Central memory CD4-positive, alpha-beta T cell (primary cell): ENCODE results near the gene IDI1.
"Not testable (repeated sequence)": the region's sequence is repeated elsewhere in the genome, so short reads cannot be mapped to it uniquely, and the experiment has no call there.

ENCODE experiments used
- DNase-seq: peaks from one replicate; pipeline ENCODE4 v3.0.0; 2022

The IDI1 gene

DNA sequence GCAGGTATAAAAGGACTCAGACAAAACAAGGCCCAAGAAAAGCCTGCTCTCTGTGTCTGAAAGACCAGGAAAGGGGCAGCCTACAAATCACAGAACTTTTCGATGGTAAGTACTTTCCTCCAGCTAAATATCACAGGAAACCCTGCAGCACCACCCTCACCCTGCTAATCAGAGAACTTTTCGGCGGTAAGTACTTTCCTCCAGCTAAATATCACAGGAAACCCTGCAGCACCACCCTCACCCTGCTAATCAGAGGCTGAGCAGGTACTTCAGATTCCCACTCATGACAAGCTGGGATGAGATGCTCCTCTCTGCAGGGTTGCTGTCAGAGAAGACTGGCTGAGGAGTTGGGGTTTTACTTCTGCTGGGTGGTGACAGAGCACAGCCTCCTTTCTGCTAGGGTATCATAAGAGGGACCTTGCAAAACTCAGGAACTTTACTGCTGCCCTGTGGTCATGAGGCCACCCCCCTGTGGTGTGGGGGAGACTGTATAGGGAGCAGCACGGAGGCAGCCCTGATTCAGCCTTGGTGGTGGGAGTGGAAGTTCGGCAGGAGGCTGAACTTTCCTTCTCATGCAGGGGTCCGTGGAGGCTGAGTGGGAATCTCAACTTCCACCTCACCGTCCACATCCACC lies 14.4 kb upstream of the IDI1 start:
- peak; percentile 49 for DNase-seq

GRCh38 chr10:1061930-1062774 lies 13.2 kb upstream of the IDI1 start:
- peak; percentile 44 for DNase-seq

- DNase-seq, result no peak
Observed at GRCh38 chr10:1059902-1060301, 11.0 kb upstream of the IDI1 start.

- DNase-seq, result no peak
Observed at GRCh38 chr10:1058017-1058416, 9.1 kb upstream of the IDI1 start.

GRCh38 chr10:1057106-1057657 lies 8.3 kb upstream of the IDI1 start:
- DNase-seq, result no peak

DNA sequence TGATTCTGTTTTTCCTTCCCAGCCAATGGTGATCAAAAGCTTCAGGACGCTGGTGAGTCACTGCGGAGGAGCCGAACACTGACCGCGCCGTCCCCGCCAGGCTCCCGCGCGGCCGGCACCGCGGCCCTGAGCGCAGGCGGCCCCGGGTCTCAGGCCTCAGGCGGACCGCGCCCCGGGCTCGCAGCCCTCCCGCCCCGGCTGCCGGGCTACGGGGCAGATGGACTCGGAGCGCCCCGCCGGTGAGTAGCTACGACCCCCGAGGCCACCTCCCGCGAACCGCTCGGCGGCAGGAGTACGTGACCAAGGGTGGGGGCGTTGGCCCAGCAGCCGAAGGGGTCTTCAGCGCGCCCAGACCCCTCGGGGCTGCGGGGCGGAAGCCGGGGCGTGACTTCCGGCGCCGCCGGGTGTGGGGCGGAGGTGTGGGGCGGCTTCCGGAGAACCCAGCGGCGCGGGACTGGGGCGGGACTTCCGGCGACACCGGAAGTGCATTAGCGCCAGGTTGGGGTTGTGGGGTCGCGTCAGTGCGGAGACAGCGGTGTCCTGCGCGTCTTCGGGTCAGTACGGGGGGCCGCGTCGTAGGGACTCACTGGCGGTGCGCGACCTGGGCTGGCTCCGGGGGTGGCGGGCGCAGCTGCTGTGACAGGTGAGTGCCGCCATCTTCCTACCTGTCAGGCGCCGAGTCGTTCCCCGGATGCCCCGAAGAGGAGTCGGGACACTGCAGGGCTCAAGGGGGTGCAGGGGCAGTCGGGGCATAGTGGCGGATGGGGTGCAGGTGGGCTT lies 7.6 kb upstream of the IDI1 start, which contains the start of gene WDR37:
Gene WDR37 (plus strand): TSS at position 60 of the 780 bp plus-strand sequence. CDS start 15,771 bp downstream, outside the sequence.
- peak; percentile 84 for DNase-seq

GRCh38 chr10:1054684-1055083 lies 5.8 kb upstream of the IDI1 start:
- no peak for DNase-seq

GRCh38 chr10:1050554-1050953 lies 1.6 kb upstream of the IDI1 start:
- DNase-seq, result peak; percentile 62

- no peak for DNase-seq
Observed at GRCh38 chr10:1050145-1050544, 1.2 kb upstream of the IDI1 start.

- DNase-seq, result no peak
Observed at GRCh38 chr10:1049425-1049958, 573 bp upstream of the IDI1 start.

DNA sequence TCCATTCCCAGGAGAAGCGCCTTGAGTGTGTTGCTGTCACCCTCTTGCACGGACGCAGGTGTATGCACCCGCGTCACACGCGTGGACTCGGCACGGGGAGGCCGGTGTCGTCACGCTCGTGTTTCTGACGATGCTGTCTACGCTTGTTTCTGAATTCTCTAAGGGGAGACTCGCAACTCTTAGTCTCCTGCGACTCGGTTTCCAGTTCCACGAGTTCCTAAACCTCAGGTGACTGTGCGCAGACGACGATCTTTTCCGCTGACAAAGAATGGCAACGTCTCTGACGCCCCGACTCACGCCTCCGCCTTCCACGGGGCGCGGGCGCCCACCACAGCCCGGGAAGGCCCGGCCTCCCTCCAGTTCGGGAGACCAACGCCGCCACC lies 579 bp downstream of the IDI1 start:
- peak; percentile 73 for DNase-seq

DNA sequence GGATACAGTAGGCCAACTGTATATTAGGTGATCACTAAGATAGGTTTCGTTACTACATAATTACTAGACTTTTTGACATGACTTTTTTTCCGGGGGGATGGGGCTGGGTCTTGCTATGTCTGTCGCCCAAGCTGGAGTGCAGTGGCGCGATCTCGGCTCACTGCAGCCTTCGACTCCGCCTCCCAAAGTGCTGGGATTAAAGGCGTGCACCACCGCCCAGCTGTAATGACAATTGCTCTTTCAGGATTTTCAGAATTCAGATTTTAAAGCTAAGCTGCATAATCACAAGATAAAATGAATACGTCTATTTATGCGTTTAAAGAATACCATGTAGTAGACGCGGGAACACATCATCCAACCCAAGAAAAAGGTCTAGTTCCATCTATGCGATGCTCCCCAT lies 982 bp downstream of the IDI1 start:
- no peak for DNase-seq

DNA sequence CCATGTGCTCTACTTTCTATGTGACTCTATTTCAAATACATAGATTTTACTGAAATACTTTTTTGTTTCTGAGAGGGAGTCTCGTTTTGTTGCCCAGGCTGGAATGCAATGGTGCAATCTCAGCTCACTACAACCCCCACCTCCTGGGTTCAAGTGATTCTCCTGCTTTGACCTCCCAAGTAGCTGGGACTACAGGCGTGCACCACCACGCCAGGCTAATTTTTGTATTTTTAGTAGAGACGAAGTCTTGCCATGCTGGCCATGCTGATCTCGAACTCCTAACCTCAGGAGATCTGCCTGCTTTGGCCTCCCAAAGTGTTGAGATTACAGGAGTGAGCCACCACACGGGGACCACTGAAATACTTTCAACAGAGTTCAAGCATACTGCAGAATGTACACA lies 3.5 kb downstream of the IDI1 start:
- no peak for DNase-seq

- no peak for DNase-seq
Observed at GRCh38 chr10:1044964-1045363, 4.0 kb downstream of the IDI1 start.

DNA sequence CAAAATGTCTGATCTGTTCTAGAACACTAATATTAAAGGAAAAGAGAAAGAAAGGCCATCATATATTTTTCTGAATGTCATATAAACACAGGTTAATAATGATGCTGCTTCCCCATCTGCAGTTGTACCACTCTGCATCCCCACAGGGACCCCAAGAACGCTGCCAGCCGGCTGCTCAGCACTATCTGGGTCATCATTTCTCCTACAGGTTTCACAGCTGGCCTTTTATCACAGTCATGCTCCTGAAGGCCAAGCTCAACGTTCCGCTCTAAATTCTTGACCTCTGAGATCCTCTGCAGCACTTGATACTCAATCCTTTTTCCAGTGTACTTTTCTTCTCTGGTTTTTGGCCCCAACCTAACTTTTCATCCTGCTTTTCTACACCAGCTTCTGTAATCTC lies 4.8 kb downstream of the IDI1 start:
- DNase-seq, result no peak

- peak; percentile 39 for DNase-seq
Observed at GRCh38 chr10:1043532-1043995, 5.4 kb downstream of the IDI1 start.

GRCh38 chr10:1041514-1041913 lies 7.4 kb downstream of the IDI1 start:
- no peak for DNase-seq

DNA sequence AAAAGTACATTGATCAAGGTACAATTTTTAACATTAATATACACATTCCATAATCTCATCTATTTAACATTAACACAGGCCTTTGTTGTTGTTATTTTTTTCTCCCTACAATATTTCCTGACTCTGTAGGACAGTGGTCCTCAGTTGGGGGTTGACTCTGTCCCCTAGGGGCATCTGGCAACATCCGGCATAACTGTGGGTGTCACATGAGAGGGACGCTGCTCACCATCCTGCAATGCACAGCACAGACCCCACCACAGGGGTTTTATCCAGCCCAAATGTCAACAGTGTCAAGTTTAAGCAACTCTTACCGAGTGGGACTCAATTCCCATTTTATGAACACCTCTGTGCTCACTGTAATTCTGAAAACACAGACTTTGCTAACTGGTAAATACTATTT lies 8.8 kb downstream of the IDI1 start:
- DNase-seq, result no peak

- not testable (repeated sequence) for DNase-seq
Observed at GRCh38 chr10:1038769-1039168, 10.2 kb downstream of the IDI1 start.

GRCh38 chr10:1037098-1037497 lies 11.8 kb downstream of the IDI1 start:
- DNase-seq, result no peak

DNA sequence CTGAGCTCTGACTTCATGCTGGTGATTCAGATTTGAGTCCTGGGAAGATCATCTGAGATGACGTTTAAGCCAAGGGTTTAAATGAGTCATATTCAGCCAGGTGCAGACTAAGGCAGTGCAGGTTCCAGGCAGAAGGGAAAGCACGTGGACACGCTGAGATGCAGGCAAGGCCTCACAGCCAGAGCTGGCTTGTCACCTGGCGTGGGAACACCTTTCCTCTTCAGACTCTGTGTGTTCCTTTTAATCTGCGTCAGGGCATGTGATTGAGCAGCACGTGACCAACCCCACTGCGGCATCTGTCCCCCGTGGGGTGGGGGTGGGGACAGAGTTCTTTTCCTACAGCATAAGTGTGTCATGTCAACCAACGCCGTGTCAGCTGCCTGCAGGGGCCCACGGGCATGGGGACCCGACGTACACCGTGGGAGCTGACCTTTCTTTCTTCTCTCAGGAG lies 12.6 kb downstream of the IDI1 start:
- DNase-seq, result no peak

DNA sequence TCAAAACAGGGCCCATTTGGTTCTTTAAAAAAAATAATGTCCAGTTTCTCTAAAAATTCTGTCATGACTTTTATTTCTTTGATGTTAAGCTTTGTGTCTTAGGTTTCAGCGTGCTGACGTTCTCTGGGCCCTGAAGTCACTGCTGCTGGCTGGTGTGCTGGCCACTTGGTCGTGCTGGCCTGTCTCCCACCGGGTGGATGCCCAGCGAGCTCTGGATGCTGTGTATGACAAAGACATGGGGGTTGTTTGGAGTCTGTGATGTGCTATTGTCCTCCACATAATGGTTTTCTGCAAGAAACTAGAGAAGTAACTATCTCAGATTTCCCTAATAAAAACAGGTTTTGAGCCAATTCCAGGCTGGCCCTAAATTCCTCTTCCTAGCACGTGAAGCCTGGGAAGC lies 13.7 kb downstream of the IDI1 start:
- DNase-seq, result no peak

GRCh38 chr10:1034758-1035157 lies 14.2 kb downstream of the IDI1 start:
- no peak for DNase-seq
